Vagina (tissue), 2 donors: ENCODE results near the gene FOXN3. TPM values are rescaled to one million over a fixed set of nuclear protein-coding genes. Genes with fewer than 3 reads are reported as not detected.

ENCODE experiments used
- DNase-seq, 2 donors: peaks; one replicate each; pipeline ENCODE4 v3.0.0-alpha.2; 2017; ENCODE audit errors: extremely low spot score in 2 of 2
- H3K27ac ChIP-seq: fragments of 200-600 bp; sonication (generic); one replicate; pipeline ENCODE4 v1.5.1; 2019
- H3K27me3 ChIP-seq: fragments of 200-600 bp; sonication (generic); one replicate; pipeline ENCODE4 v1.5.1; 2019
- H3K36me3 ChIP-seq, 2 donors: fragments of 200-600 bp; sonication (generic); one replicate each; pipeline ENCODE4 v1.5.1; 2017 to 2019
- H3K4me1 ChIP-seq: fragments of 200-600 bp; sonication (generic); one replicate; pipeline ENCODE4 v1.5.1; 2019
- H3K4me3 ChIP-seq, 2 donors: fragments of 200-600 bp; sonication (generic); 1 replicate in 1 of 2; 2 replicates in 1 of 2; pipeline ENCODE4 v1.5.1; 2016 to 2019
- H3K9me3 ChIP-seq: fragments of 200-600 bp; sonication (generic); one replicate; pipeline ENCODE4 v1.5.1; 2019
- POLR2A ChIP-seq, 2 donors: fragments of 450-650 bp; IDR thresholded peaks; one replicate each; pipeline ENCODE4 v1.6.1; 2017; ENCODE audit warnings: antibody characterized with exemption in 2 of 2, mild to moderate bottlenecking in 2 of 2, moderate library complexity in 2 of 2
- POLR2AphosphoS5 ChIP-seq, 2 donors: sonication (generic); formaldehyde crosslinking; IDR thresholded peaks; one replicate each; pipeline ENCODE4 v1.9.0; 2017; ENCODE audit warnings: antibody characterized with exemption in 2 of 2, mild to moderate bottlenecking in 2 of 2, low read depth in 1 of 2; ENCODE audit not compliant: insufficient read depth in 1 of 2
- intact Hi-C: fragments of 100-400 bp; cut with DNase I; formaldehyde crosslinking; loops from one replicate; pipeline ENCODE4 v1.15.1; 2023
- total RNA-seq: library from RNA; depleted of rRNA; stranded (reverse); fragments of >200 nt; gene quantifications from one replicate; pipeline ENCODE4 v1.2.3, GENCODE V29; 2016
- TF ChIP-seq, protein P1 (sequence below), 3 experiments: fragments of 450-650 bp in 2 of 3; fragments of 200-600 bp in 1 of 3; sonication (generic) in 1 of 3; IDR thresholded peaks; one replicate each; pipeline ENCODE4 v1.5.1; 2017 to 2019; ENCODE audit warnings: antibody characterized with exemption in 3 of 3, mild to moderate bottlenecking in 2 of 3, moderate library complexity in 2 of 3

Gene FOXN3
- total RNA-seq, 1 donor from 2014 or later: 111 TPM

DNA sequence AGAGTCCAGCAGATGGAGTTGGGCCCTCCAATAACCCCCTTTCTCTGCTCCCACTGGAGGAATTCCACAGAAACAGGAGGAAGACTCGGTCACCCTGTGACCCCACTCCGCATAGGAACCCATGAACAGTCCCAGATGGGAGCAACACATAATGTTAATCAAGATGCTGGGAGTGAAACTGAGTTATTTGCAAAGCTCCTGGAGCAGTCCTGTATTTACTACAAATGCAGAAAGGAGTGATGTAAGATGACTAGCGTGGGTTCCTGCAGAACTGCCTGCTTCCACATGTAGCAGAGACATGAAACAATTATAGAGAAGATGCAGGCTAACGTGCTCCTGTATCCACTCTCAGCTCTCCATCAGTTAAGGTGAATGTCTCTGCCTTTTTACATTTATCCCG lies 274.7 kb downstream of the FOXN3 start:
- no peak for DNase-seq
- Histone ChIP-seq H3K4me3 (no peak overlapping the region), H3K36me3 (no peaks in the 10 kb centered on the region), H3K4me1 (peaks cover 7% of the 10 kb centered on the region), H3K27ac (no peak overlapping the region), H3K9me3 (no peaks in the 10 kb centered on the region), H3K27me3 (no peaks in the 10 kb centered on the region)
- no peak for TF ChIP-seq POLR2A (IDR thresholded peaks at IDR 0.05)
- TF ChIP-seq, protein P1, sequence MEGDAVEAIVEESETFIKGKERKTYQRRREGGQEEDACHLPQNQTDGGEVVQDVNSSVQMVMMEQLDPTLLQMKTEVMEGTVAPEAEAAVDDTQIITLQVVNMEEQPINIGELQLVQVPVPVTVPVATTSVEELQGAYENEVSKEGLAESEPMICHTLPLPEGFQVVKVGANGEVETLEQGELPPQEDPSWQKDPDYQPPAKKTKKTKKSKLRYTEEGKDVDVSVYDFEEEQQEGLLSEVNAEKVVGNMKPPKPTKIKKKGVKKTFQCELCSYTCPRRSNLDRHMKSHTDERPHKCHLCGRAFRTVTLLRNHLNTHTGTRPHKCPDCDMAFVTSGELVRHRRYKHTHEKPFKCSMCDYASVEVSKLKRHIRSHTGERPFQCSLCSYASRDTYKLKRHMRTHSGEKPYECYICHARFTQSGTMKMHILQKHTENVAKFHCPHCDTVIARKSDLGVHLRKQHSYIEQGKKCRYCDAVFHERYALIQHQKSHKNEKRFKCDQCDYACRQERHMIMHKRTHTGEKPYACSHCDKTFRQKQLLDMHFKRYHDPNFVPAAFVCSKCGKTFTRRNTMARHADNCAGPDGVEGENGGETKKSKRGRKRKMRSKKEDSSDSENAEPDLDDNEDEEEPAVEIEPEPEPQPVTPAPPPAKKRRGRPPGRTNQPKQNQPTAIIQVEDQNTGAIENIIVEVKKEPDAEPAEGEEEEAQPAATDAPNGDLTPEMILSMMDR (IDR thresholded peaks at IDR 0.05): no peak
- intact Hi-C loops: no loop called here

DNA sequence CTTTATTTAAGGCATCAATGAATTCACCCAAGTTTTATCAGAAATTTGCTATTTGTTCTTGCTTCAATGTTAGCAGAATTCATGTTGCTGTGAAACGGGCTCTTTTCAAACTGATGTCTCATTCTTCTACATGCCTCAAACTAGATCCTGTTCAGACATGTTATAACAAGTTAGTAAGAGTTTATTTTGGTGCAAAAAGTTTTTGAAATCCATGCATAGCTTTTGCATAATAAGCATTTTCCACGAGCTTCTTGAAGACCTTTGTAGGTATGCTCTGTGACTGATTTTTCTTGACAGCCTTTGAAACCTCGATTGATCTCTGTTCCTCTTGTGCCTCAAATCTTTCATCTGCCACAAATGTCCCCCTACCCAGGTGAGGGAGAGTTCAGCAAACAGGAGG lies 275.2 kb downstream of the FOXN3 start:
- TF ChIP-seq, protein P1 (IDR thresholded peaks at IDR 0.05): no peak
- TF ChIP-seq POLR2A (IDR thresholded peaks at IDR 0.05) (no peak), POLR2AphosphoS5 (IDR thresholded peaks at IDR 0.05; ENCODE audit: insufficient read depth in 1 of 2, low read depth in 1 of 2) (no peak)
- DNase-seq: no peak
- no peak overlapping the region for H3K27ac ChIP-seq
- no peaks in the 10 kb centered on the region for H3K27me3 ChIP-seq
- H3K9me3 ChIP-seq: no peaks in the 10 kb centered on the region
- no peak overlapping the region for H3K4me3 ChIP-seq
- no peaks in the 10 kb centered on the region for H3K36me3 ChIP-seq
- intact Hi-C loops: no loop called here
- peaks cover 9% of the 10 kb centered on the region for H3K4me1 ChIP-seq

DNA sequence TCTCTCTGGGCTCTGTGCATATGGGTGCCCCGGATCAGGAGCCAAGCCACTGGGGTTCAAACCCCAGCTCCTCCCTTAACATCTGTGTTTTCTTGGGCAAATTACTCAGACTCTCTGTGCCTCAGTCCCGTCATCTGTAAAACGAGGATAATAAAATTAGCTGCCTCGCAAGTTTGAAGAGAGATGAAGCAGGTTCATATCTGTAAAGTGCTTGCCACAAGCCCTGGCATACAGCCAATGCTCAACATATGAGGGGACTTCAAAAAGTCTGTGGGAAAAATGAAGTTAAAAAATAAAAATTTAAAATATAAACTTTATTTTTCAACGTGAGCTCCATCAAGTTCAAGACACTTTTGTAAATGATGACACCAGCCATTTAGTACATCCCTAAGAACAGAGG lies 276.7 kb downstream of the FOXN3 start:
- H3K27ac ChIP-seq: no peak overlapping the region
- H3K9me3 ChIP-seq: no peaks in the 10 kb centered on the region
- no peak overlapping the region for H3K4me3 ChIP-seq
- no peaks in the 10 kb centered on the region for H3K36me3 ChIP-seq
- DNase-seq: no peak
- intact Hi-C loops: no loop called here
- no peak for TF ChIP-seq POLR2A (IDR thresholded peaks at IDR 0.05)
- TF ChIP-seq POLR2AphosphoS5 (IDR thresholded peaks at IDR 0.05; ENCODE audit: insufficient read depth in 1 of 2, low read depth in 1 of 2): no peak
- TF ChIP-seq, protein P1 (IDR thresholded peaks at IDR 0.05): no peak
- peaks cover 9% of the 10 kb centered on the region for H3K4me1 ChIP-seq
- no peaks in the 10 kb centered on the region for H3K27me3 ChIP-seq

DNA sequence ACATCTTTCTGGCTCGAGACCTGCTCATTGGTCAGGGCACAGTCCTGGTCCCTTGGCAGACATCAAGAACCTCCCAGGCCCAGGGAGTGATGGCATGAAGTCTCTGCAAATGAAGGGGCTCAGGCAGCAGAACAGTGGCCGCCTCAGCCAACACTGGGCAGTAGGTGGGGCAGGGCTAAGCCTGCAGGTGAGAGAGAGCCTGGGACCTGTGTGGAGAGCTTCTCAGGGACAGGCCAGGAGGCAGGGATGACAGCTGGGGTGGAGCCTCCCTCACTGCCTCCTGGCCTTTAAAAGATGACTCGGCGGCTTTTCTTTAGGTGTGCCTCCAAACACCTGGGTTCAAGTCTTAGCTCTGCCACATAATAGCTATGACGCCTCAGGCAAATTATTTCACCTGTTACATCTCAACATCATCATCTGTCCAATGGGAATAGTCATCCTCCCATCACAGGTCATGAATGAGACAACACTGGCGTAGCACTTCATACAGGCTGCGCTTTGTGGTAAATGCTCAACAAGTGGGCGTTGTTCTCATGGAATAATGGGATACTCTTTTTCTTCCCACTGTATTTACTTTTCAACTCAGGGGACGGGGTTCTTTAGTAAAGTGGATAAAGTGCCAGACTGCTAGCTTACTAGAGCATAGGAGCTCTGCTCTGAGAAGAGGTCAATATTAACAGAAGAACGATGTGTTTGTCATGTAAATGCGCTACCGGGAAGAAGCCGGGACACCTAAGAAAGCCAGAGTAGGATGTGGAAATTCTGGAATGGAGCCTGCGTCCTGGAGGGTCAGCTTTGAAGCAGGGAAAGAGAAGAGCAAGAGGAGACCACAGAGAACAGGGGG lies 277.4 kb downstream of the FOXN3 start:
- Histone ChIP-seq H3K9me3 (no peaks in the 10 kb centered on the region), H3K27ac (no peak overlapping the region), H3K4me1 (peaks cover 9% of the 10 kb centered on the region), H3K4me3 (no peak overlapping the region), H3K27me3 (no peaks in the 10 kb centered on the region), H3K36me3 (no peaks in the 10 kb centered on the region)
- no peak for TF ChIP-seq POLR2A (IDR thresholded peaks at IDR 0.05)
- no peak for TF ChIP-seq POLR2AphosphoS5 (IDR thresholded peaks at IDR 0.05; ENCODE audit: insufficient read depth in 1 of 2, low read depth in 1 of 2)
- TF ChIP-seq, protein P1 (IDR thresholded peaks at IDR 0.05): no peak
- DNase-seq: no peak
- intact Hi-C loops: no loop called here

DNA sequence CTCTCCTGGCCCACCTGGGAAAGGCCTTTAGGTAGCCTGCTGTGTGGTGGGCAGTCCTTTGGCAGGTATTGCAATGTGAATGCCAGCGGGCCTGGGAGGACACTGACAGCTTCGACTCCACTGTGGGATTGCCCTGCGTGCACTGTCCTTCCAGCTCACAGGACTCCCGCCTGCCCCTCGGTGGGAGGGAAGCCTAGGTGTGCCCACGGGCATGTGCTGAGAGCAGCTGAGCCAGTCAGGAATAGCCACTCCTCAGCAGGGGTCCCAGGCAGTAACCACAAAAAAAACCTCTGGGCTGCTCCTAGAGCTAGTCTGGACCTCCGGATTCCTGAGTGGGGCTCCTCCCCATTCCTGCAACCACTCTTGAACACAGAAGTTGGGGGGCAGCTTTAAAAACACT lies 278.2 kb downstream of the FOXN3 start:
- Histone ChIP-seq H3K36me3 (no peaks in the 10 kb centered on the region), H3K27ac (no peak overlapping the region), H3K27me3 (no peaks in the 10 kb centered on the region), H3K9me3 (no peaks in the 10 kb centered on the region), H3K4me3 (no peak overlapping the region), H3K4me1 (peaks cover 9% of the 10 kb centered on the region)
- TF ChIP-seq, protein P1 (IDR thresholded peaks at IDR 0.05): no peak
- no peak for TF ChIP-seq POLR2A (IDR thresholded peaks at IDR 0.05)
- no peak for TF ChIP-seq POLR2AphosphoS5 (IDR thresholded peaks at IDR 0.05; ENCODE audit: insufficient read depth in 1 of 2, low read depth in 1 of 2)
- no peak for DNase-seq
- intact Hi-C loops: no loop called here
